Gastroesophageal sphincter (tissue), 3 donors: ENCODE data around the gene IL1RAP.

ENCODE experiments used
- CTCF ChIP-seq, 4 experiments: fragments of 200-600 bp in 2 of 4; fragments of 450-650 bp in 2 of 4; sonication (generic) in 1 of 4; IDR thresholded peaks; one replicate each; pipeline ENCODE4 v1.5.1; 2017 to 2019; ENCODE audit warnings: antibody characterized with exemption in 4 of 4, mild to moderate bottlenecking in 2 of 4, moderate library complexity in 2 of 4
- EP300 ChIP-seq: sonication (generic); formaldehyde crosslinking; IDR thresholded peaks from one replicate; pipeline ENCODE4 v1.6.1; 2017; ENCODE audit warnings: antibody characterized with exemption, mild to moderate bottlenecking
- POLR2A ChIP-seq, 2 donors: fragments of 450-650 bp; IDR thresholded peaks; one replicate each; pipeline ENCODE4 v1.6.1; 2017; ENCODE audit warnings: antibody characterized with exemption in 2 of 2, mild to moderate bottlenecking in 2 of 2, moderate library complexity in 1 of 2
- POLR2AphosphoS5 ChIP-seq: sonication (generic); formaldehyde crosslinking; IDR thresholded peaks from one replicate; pipeline ENCODE4 v1.6.1; 2017; ENCODE audit warnings: antibody characterized with exemption

- no peak for TF ChIP-seq CTCF (IDR thresholded peaks at IDR 0.05)
- TF ChIP-seq POLR2AphosphoS5, result no peak
- TF ChIP-seq POLR2A (IDR thresholded peaks at IDR 0.05), result no peak
- TF ChIP-seq EP300, result no peak
Observed at GRCh38 chr3:190597291-190597690, 83.4 kb downstream of the IL1RAP start.
